Measurements from ENCODE around the gene JAZF1.

GRCh38 chr7:28054531-28055160, 125.9 kb downstream of the JAZF1 start:
- TF ChIP-seq CTCF (IDR thresholded peaks at IDR 0.05) (no peak), POLR2A (IDR thresholded peaks at IDR 0.05) (no peak)
